ENCODE results near the gene CPNE1. TPM values are rescaled to one million over a fixed set of nuclear protein-coding genes. Genes with fewer than 3 reads are reported as not detected.

The CPNE1 gene
- total RNA-seq, 1 experiment from 2014 or later, result 155 TPM

- H2BK5ac ChIP-seq (ENCODE audit: insufficient read length, low read length), result no peak overlapping the region
- TF ChIP-seq CTCF (conservative IDR thresholded peaks at IDR 0.05), result no peak
- H3K23ac ChIP-seq (ENCODE audit: insufficient read length, low read depth, low read length), result no peak overlapping the region
- H3K56ac ChIP-seq (ENCODE audit: insufficient read length, low read depth, low read length), result no peak overlapping the region
- no peak overlapping the region for H4K5ac ChIP-seq (ENCODE audit: insufficient read length, low read depth, low read length)
- H2BK20ac ChIP-seq (ENCODE audit: low read depth, low read length, poor library complexity, severe bottlenecking), result no peak overlapping the region
- no peak overlapping the region for H3K4me2 ChIP-seq (ENCODE audit: insufficient read depth, insufficient read length, low read length)
- H3K4me1 ChIP-seq (ENCODE audit: insufficient read depth, low read length), result no peaks in the 10 kb centered on the region
- H3K9ac ChIP-seq (ENCODE audit: extremely low read depth, insufficient read length, low read length), result no peak overlapping the region
- no peak overlapping the region for H3K18ac ChIP-seq (ENCODE audit: insufficient read length, low read depth, low read length)
- Mint-ChIP-seq H3K36me3 (ENCODE audit: insufficient read depth in 1 of 3, low read depth in 3 of 3) (peaks cover 12 to 39% (median 36%) of the 10 kb centered on the region in 3 experiments; a peak in 6 of 7 replicates), H3K9me3 (no peaks in the 10 kb centered on the region; a peak in 1 of 5 replicates), H3K4me1 (peaks cover 3% of the 10 kb centered on the region in 2 experiments; a peak in 3 of 4 replicates), H3K27ac (no peak overlapping the region), H3K27me3 (ENCODE audit: low read depth) (no peaks in the 10 kb centered on the region), H3K4me3 (no peak overlapping the region)
- no peak overlapping the region for H3K14ac ChIP-seq (ENCODE audit: insufficient read depth, low read length)
- no peak overlapping the region for H4K8ac ChIP-seq (replicated peaks; ENCODE audit: insufficient read length, low read depth, low read length)
- no peaks in the 10 kb centered on the region for H3K79me1 ChIP-seq (ENCODE audit: insufficient read depth, low read depth, low read length, poor library complexity, severe bottlenecking)
- H2BK120ac ChIP-seq (ENCODE audit: low read depth, low read length, poor library complexity, severe bottlenecking), result no peak overlapping the region
- no peak overlapping the region for H2AFZ ChIP-seq (ENCODE audit: low read length)
- DNase-seq, result no peak
- no peak overlapping the region for H2BK12ac ChIP-seq (ENCODE audit: insufficient read length, low read depth, low read length)
- H3K23me2 ChIP-seq (ENCODE audit: insufficient read length, low read depth, low read length, poor library complexity, severe bottlenecking), result no peaks in the 10 kb centered on the region
- no peaks in the 10 kb centered on the region for H3K27me3 ChIP-seq (ENCODE audit: insufficient read depth, low read length)
- no peaks in the 10 kb centered on the region for H4K20me1 ChIP-seq (ENCODE audit: control insufficient read depth, insufficient read depth, insufficient read length)
- no CpG with 5 or more reads among the region's 1 CpG for WGBS (ENCODE audit: extremely low coverage, insufficient read length, low lambda C conversion rate)
- H3K79me2 ChIP-seq (ENCODE audit: insufficient read depth, low read length), result no peaks in the 10 kb centered on the region
- no peak overlapping the region for H3K27ac ChIP-seq (ENCODE audit: insufficient read length, low read depth, low read length)
- H2BK15ac ChIP-seq (ENCODE audit: low read depth, low read length), result no peak overlapping the region
- no peak overlapping the region for H4K91ac ChIP-seq (ENCODE audit: insufficient read length, low read depth, low read length)
- H3K9me3 ChIP-seq (ENCODE audit: control insufficient read depth, low read depth, low read length), result no peaks in the 10 kb centered on the region
- no peak overlapping the region for H3T11ph ChIP-seq (ENCODE audit: low read length)
- H3K4ac ChIP-seq (ENCODE audit: low read depth, low read length), result no peak overlapping the region
- H2AK5ac ChIP-seq (ENCODE audit: insufficient read length, low read length), result no peak overlapping the region
These were observed 5.0 kb upstream of the CPNE1 start for GRCh38 chr20:35669681-35670080.

All from H9 (cell line).